ENCODE measurements around the gene RAB7B.

The RAB7B gene

DNA sequence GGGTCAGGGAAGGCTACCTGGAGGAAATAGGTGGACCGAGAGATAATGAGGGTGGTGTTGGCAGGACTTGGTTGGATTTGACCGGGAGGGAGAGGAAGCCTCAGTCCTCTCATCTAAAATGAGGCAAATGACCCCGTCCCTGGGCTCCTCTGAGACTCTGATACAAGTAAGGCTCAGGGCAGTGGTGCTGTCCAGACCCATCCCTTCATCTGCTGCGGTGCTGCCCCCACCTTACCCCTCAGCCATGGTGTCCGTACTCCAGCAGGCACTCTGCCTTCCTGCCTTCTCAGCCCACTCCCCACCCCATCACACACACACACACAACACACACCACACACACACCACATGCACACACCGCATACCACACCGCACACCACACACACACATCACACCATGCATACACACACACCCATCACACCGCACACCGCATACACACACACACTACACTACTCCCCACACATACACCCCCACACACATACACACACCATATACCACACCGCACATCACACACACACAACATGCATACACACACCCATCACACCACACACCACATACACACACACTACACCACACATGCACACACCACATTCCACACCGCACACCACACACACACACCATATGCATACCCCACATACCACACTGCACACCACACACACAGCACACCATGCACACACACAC, 30.6 kb downstream of the RAB7B start:
- DNase-seq = no peak

- DNase-seq = no peak
These were observed 31.1 kb downstream of the RAB7B start for GRCh38 chr1:205972081-205972480.

DNA sequence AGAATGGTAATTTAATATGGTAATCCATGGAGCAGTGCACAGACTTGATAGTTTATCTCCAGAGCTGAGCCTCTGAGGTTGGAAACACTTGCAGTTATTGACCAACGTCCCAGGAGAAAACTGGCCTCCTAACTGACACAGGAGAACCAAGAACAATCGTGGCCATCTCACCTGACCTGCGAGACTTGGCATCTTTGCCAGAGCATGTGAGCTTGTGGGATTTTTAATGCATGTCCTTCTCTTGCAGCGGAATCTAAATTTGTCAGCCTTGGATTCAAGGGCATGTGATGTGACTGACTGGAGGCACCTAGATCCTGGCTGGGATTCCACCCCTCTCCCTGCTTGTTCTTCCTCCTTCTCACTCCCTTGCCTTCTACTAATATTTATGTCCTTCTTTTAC, 32.1 kb downstream of the RAB7B start:
- DNase-seq = no peak

GRCh38 chr1:205970486-205970885, 32.7 kb downstream of the RAB7B start:
- DNase-seq = no peak

DNA sequence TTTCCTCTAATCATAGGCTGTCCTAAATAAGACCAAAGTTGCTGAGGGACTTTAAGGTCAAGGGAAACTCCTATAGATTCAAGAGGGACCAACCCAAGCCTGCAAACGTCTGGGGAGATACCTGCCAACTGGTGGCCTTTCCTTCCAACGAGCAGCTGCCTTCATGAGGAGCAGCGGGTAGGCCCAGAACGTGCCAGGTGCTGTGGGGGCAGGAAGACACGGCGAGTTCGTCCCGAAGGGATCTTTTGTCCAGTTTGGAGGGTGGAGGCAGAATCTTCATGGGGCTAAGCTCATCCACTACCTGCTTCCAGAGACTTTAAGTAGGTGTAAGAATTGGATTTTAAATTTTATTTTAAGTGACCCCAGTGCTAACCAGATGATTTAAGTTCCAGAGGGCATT, 34.0 kb downstream of the RAB7B start:
- DNase-seq = no peak

- no peak for DNase-seq
These were observed 35.5 kb downstream of the RAB7B start for GRCh38 chr1:205967554-205968335.

- no peak for DNase-seq
These were observed 37.9 kb downstream of the RAB7B start for GRCh38 chr1:205965036-205965884.

GRCh38 chr1:205963352-205964155, 39.6 kb downstream of the RAB7B start:
- DNase-seq = no peak

GRCh38 chr1:205962821-205963221, 40.4 kb downstream of the RAB7B start:
- DNase-seq = no peak

DNA sequence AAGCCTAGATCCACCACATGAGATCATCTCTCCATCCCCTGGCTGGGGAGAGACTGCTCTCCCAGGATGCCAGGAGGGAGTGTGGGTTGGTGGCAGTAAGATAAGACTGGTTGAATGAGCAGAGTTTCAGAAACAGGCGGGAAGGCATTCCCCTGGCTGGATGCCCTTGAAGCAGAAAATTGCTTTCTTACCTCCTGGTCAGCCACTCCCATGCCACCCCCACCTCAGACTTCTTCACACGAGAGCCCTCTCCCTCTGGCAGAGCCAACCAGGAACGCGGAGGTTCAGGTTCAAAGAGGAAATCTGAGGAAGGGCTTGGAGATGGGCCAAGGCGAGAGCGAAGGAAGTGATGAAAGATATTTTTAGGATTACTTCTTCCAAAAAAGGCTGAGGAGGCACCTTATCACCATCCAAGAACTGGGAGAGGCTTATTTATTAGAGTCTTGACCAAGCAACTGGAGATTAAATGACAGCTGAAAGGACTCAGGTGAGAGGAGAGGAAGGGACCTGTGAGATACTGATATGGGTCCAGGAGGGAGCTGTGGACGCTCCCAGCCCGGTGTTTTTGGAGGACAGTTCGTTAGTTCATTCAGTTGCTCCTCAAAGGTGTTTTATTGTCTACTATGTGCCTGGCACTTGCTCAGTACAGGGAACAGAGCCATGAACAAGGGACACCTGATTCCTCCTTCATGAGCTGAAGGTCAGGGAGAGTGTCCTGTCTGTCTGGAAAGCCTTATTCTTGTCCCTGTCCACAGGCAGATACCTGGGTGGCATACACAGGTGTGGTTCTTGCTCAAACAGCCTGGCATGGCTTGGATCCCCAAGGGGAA, 41.0 kb downstream of the RAB7B start:
- no peak for DNase-seq

DNA sequence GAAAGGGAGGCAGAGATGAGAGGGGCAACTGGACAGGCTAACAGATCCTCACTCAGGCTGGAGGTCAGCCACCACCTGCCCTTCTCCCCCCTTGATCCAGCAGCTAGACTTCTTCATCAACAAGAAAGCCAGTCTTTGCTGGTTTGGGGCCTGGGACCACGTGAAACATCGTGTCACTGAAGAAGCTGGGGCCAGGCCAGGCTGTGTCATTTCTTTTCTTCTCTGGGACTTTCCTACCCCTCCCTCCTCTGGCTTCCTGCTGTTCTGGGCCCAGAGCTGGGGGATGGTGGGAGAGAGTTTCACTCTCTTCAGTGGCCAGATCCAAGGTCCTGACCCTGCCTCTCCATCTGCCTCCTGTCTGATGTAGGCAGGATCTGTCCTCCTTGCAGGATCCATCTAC, 41.8 kb downstream of the RAB7B start:
- DNase-seq = no peak

DNA sequence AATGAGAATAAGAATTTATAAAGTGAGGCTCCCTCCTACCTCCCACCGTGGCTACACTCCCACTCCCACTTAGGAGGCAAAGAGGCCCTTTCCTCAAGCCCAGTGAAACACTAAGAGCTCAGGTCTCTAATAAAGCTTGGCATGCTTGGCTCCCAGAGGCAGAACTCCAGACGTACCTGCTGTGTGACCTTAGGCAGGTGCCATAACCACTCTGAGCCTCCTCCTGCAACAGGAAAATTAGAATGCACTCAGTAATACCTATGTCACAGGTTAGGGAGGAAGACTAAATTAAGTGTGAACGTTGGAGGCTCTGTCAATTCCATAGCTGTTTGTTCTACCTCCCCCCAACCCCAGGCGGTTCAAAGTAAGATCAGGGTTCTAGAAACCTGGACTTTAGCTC, 43.4 kb downstream of the RAB7B start:
- DNase-seq = no peak

GRCh38 chr1:205955499-205955898, 47.7 kb downstream of the RAB7B start:
- no peak for DNase-seq

DNA sequence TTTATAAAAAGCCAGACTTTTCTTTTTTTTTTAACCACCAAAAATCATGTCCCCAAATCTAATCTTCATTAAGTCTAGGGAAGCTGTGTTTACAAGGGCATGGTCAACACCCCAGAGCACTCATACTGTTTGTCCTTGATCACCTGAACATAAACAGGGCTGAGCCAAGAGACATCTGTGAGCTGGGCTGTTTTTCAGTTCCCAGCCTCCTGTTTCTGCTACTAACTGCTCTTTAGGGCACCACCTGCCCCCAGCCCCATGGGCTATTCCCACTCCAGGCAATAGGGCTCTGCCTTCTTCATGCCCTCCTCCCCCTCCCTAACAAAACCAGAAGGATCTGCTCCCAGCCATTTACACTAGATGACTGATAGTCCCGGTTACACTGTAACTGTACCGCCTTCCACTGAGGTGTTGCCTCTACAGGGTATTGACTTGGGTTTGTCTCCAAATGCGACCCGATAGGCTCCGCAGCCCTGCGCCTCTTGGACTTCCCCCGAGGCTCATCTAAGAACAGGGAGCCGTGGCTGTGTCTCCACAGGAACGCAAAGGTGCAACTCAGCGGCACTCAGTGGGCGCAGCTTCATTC, 48.3 kb downstream of the RAB7B start:
- no peak for DNase-seq

DNA sequence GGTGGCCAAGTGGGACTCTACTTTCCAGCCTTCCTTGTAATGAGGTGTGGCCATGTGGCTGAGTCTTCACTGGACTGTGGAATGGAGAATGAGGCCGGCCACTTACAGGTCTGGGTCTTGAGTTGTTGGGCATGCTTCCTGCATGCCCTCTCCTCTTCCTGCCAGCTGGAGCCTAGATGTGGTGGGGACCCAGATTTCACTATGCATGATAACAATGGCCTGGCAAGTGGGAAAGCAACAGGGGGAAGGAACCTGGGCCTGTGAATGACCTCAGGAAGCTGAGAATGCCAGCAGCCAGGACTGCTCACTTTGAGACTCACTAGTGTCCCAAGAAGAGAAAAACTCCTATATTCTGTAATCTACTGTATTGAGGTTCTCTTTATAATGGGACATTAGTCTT, 51.4 kb downstream of the RAB7B start:
- no peak for DNase-seq

DNA sequence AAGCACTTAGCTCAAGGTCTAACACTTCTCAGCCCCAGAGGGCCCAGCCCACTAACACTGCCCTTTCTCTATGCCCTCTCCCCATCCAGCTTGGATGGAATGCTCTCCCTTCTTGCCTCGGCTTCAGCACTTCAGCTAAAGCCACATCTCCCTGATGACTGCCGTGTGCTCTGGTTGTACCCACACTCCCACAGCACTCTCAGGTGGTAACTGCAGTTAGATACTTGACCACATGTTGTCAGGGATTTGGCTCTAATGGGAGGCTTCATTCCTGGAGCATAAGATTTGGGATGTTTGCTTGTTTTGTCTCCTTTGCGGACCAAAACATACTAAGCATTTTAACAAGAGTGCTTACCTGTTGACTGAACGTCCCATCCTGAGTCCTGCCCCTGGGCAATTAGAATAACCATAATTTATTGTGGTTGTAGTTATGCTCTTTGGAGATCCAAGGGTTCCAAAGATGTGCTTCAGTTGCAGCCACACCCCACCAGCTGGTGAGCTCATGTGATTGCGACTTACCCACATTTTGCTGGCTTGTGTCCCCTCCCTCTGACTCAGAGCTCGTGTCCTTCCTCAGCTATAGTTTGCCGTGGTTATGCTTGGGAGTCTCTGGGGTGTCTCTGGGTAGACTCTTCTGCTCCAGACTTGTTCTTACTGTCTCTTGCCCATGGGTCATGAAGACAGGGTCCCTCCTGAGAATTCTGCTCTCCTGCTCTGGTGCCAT, 52.2 kb downstream of the RAB7B start:
- no peak for DNase-seq

- DNase-seq = peak in 1 of 2 experiments; percentile 54
These were observed 52.9 kb downstream of the RAB7B start for GRCh38 chr1:205950280-205950679.

DNA sequence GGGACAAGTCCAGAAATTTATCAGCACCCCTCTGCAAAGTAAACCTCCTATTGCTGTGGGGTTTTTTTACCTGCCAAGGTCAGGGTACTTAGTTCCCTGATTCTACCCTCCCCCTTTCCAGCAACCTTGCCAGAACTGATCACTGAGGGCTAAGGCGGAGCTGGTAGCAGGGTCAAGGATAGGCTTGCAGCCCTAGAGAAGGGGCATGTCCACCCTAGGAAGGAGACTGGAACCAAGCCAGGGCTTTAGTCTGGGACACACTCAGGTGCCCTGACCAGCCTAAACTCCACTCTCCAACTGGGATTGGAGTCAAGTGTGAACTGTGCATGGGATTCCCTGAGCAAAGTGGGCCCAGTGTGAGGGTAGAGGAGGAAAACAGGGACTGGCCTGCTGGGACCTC, 53.4 kb downstream of the RAB7B start:
- no peak for DNase-seq

- no peak for DNase-seq
These were observed 54.3 kb downstream of the RAB7B start for GRCh38 chr1:205948886-205949285.

GRCh38 chr1:205948039-205948438, 55.2 kb downstream of the RAB7B start:
- DNase-seq = no peak

DNA sequence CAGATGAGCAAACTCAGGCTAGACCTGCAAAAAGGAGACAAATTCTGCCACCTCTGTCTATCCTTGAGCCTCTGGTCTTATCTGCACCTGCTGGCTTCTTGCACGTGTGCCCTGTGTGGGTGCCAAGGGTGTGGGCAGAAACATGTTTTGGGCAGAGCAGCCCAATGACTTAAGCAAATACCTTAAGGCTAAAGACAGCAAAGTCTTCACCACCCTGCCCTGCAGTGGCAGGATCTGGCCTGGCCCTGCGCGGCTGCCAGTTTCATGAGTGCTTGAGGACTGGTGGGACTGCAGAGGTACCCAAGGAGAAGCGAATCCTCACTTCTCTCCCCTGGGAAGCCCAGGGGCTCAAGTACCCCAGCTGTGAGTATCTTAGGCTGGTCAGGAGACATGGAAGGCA, 56.2 kb downstream of the RAB7B start:
- no peak for DNase-seq

Measured in NCI-H446 (cell line).